NCI-H510A treated with DMSO at 0.1 percent for 48 hours (cell line): ENCODE results near the gene CHST9.
"Not testable (repeated sequence)": the region's sequence is repeated elsewhere in the genome, so short reads cannot be mapped to it uniquely, and the experiment has no call there.

Experiments
- DNase-seq: peaks from one replicate; lab custom pipeline; 2025; lab: John Stamatoyannopoulos, UW

Gene CHST9, protein sequence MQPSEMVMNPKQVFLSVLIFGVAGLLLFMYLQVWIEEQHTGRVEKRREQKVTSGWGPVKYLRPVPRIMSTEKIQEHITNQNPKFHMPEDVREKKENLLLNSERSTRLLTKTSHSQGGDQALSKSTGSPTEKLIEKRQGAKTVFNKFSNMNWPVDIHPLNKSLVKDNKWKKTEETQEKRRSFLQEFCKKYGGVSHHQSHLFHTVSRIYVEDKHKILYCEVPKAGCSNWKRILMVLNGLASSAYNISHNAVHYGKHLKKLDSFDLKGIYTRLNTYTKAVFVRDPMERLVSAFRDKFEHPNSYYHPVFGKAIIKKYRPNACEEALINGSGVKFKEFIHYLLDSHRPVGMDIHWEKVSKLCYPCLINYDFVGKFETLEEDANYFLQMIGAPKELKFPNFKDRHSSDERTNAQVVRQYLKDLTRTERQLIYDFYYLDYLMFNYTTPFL

DNA sequence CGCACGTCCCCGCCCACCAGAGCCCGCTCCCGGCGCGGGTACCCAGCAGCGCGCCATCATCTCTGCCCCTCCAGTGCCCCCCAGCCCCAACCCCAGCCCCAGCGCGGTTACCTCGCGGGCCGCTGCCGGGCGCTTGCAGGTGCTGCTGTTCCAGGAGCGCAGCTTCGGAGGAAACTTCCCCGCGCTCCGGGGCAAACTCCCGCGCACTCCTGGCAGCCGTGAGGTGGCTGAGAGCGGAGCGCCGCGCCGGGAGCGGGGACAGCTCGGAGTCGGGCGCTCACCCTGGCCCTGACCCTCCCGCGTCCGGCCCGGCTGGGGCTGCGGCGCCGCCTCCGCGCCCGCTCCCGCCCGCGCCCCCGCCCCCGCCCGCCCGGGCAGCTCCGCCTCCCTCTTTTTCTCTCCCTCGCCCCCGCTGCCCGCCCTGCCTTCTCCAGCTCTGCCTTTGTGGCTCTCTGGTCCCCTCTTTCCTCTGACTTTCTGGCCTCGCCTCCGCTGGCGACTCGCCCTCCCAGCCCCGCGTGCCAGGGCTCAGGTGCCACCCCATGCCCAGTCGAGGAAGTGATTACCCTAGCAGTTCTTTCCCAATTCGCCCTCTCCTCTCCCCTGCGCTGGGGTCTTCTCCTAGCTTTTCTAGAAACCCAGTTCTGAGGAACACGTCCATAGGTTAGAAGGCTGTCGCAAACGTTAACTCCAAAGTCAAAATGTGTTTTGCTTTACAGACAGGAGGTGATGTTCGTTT, at the start of gene CHST9:
Gene CHST9, minus strand, starts transcription at position 284 of the 739 bp plus-strand sequence. CDS start 42,499 bp downstream, outside the sequence.
- peak; percentile 33 for DNase-seq

- DNase-seq, result not testable (repeated sequence)
Measured at GRCh38 chr18:27232355-27232754, 47.2 kb upstream of the CHST9 start.

DNA sequence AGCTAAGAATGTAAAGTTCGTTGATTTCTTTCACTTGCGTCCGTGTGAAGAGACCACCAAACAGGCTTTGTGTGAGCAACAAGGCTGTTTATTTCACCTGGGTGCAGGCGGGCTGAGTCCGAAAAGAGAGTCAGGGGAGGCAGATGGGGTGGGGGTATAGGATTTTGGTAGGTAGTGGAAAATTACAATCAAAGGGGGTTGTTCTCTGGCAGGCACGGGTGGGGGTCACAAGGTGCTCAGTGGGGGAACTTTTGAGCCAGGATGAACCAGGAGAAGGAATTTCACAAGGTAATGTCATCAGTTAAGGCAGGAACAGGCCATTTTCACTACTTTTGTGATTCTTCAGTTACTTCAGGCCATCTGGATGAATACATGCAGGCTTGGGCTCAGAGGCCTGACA, 46.6 kb upstream of the CHST9 start:
- not testable (repeated sequence) for DNase-seq

- DNase-seq, result not testable (repeated sequence)
Measured at GRCh38 chr18:27231221-27231620, 46.1 kb upstream of the CHST9 start.

DNA sequence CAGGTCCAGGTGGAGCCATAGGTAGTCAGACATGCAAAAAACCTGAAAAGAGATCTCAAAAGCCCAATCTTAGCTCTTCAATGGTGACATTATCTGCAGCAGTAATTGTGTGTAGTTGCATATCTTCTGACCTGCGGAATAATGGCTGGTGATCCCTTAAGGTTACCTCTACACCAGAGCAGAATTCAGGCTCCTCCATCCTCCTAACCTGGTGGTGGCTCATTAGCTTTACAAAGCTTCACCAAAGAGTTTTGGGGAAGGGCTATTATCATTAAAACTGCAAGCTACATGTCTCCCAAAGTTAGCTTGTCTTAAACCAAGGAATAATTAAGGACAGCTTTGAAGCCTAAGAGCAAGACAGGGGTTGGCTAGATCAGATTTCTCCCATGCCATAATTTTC, 42.6 kb upstream of the CHST9 start:
- no peak for DNase-seq

DNA sequence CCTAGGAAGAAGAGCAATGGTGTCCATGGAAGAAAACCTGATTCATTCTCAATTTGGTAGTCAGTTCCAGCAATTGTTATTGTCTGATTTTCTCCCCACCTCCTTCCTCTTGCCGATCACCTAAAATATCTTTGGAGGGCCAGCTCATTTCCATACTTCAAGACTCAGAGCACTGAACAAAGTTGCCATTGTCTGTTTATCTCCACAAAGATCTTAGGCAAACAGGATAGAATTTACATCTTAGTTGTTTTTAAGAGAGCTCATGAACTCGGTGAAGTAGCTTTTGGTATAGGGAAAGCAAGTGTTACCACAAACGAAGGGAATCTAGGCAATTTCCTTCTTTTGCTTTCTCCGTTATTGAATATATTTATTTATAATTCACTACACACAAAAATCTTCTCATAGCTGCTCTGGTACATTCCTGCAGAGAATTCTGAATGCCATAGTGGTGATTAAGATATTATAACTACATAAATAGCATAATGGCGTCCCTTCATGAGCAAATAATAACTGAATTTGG, 41.5 kb upstream of the CHST9 start:
- no peak for DNase-seq

GRCh38 chr18:27225947-27226481, 40.9 kb upstream of the CHST9 start:
- DNase-seq, result no peak

DNA sequence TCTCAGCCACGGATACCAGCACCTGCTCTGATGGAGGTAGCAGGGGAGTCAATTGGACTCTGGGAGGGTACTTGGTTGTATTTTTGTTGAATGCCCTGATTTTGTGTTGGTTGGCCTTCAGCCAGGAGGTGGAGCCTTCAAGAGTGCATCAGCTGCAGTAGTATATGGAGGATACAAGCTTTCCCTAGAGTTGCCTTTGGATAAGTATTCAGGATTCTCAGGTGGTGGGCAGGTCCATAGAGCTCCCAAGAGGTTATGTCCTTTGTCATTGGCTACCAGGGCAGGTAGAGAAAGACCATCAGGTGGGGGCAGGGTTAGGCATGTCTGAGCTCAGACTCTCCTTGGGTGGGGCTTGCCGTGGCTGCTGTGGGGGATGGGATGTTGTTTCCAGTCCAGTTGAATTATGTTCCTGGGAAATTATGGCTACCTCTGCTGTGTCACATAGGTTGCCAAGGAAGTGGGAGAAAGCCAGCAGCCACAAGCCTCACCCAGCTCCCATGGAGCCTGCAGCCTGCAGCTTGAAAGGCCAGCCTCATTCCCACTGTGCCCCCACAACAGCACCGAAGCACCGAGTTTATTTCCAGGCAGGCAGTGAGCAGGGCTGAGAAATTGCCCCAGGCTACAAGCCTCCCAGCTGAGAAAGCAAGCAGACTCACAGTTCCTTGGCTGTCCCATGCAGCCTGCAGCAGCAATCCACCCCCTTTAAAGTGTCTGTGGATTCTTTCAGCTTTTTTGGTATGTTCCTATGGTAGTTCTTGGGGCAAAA, 38.6 kb upstream of the CHST9 start:
- DNase-seq, result no peak

DNA sequence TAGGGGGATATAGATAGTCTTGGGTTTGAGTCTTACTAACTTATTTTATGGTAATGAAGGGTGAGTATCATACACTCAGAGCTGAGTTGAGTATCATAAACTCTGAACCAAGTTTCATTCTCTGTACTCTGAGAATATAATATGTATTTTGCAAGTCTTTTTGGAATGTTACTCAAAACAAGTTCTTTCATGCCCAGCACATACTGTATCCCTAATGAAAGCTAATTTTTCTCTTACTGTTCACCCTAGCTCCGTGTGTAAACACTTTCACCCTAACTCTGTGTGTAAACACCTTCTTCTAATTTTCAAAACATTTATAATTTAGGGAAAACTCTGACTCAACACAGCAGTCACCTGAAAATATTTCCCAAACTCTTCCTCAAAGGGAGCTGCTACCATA, 29.7 kb upstream of the CHST9 start:
- no peak for DNase-seq

- no peak for DNase-seq
Measured at GRCh38 chr18:27213123-27213717, 28.1 kb upstream of the CHST9 start.

DNA sequence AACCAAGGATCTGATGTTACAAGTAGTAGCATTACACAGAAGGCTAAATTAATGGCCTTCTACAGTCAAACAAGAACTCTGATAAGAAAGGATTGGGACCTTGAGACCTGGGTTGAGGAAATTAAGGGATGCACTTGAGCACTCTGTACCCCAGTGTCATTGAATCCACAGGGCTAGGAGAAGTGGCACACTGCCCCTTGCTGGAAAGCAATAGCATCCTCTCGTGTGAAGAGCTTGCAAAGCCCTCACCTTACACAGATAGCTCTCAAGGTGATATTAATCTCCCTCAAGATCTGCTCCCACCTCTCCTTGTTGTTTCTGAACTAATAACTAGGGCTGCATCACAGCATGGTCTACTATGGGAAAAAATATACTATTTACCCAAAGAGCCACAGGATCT, 26.5 kb upstream of the CHST9 start:
- no peak for DNase-seq

GRCh38 chr18:27206411-27206810, 21.3 kb upstream of the CHST9 start:
- DNase-seq, result no peak

DNA sequence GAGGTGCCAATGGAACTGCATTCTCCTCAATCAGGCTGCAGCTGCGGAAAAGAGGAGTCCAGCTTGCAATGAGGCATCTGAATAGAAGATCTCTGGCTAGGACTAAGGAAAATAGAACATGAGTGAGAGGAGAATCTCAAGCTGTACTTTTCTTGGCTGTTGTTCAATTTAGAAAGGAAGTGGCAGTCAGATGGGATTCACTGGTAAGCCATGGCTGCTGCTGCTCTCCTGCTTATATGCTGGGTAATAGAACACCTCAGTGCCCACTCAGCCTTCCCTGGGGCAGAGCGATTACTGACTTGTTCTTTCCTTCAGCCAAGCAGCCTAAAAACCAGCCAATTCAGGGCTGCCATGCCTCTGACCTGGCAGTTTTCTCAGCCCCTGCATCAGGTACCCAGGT, 17.6 kb upstream of the CHST9 start:
- no peak for DNase-seq

DNA sequence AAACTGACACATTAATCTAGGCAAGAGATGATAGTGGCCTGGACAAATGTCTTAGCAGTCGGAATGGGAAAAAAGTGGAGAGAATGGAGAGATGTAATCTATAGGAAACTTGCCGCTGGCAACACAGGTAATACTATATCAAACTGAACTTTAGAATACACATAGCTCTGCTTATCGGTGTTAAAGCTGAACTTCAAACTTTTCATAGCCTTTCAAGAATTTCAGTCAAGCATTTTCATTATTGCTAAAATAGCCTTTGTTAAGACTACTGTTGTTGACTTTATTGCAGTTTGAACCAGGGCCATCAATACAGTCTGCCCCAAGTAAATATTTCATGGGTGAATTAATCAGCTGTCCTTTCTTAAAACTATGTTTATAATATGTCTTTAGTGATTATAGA, 12.9 kb upstream of the CHST9 start:
- no peak for DNase-seq

DNA sequence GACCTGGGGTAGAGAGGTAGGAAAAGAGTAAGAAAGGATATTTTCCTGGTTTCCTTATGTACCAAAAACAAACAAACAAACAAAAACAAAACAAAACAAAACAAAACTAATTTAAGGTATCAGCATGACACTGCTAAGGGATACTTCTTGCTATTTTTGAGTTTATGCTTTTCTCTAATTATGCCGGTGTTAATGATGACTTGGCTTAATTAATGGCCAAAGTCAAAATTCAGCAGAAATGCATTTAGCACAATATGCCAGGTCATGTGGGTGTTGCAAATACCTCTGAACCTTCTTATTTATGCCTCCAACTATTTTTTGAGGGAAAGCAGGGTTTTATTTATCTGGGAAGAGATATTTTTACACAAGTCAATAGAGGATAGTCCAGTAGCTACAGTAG, 3.2 kb upstream of the CHST9 start:
- DNase-seq, result no peak

DNA sequence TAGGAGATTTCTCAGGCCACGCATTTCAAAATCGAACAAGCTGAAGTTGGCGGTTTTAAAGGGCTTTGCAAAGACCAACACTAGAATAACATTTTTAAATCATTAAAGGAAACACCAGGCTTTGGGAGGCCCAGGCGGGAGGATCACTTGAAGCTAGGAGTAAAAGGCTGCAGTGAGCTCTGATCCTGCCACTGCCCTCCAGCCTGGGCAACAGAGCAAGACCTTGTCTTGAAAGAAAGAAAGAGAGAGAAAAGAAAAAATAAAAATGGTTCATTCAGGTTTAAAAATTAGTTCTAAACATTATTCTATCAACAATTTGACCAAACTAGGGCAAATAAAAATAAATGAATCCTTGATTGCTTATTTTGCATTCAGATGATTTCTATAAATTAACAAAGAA, 789 bp upstream of the CHST9 start:
- DNase-seq, result no peak

GRCh38 chr18:27184115-27185024, 738 bp downstream of the CHST9 start:
- peak; percentile 17 for DNase-seq

GRCh38 chr18:27181726-27182125, 3.4 kb downstream of the CHST9 start:
- DNase-seq, result no peak

GRCh38 chr18:27178424-27178823, 6.7 kb downstream of the CHST9 start:
- no peak for DNase-seq

GRCh38 chr18:27175914-27176313, 9.2 kb downstream of the CHST9 start:
- DNase-seq, result no peak

GRCh38 chr18:27175245-27175644, 9.9 kb downstream of the CHST9 start:
- no peak for DNase-seq
